ENCODE measurements around the gene SNX9. TPM values are rescaled to one million over a fixed set of nuclear protein-coding genes. Genes with fewer than 3 reads are reported as not detected.
A peak's percentile ranks its signal among the peaks of the same experiment; 100 is the strongest.

Gene SNX9
- total and polyA plus RNA-seq, 2 donors (not counting 1 experiment from before 2014, with no cell fraction given): 56.8 to 117 TPM

- peaks cover 90% of the 10 kb centered on the region for H3K79me2 ChIP-seq (ENCODE audit: control insufficient read depth, insufficient read depth, low read length)
- no peaks in the 10 kb centered on the region for H3K27me3 ChIP-seq (ENCODE audit: control insufficient read depth, insufficient read depth, low read length)
- H3K4me2 ChIP-seq (ENCODE audit: extremely low read depth, insufficient read depth, low read length): peak overlapping the region; percentile 55
- H4K20me1 ChIP-seq (ENCODE audit: control insufficient read depth, extremely low read depth, insufficient read depth, low read length): peaks cover 2% of the 10 kb centered on the region
- DNase-seq (ENCODE audit: low read depth in 2 of 2): peak; percentile 49 to 55
- H3K9me3 ChIP-seq (ENCODE audit: control insufficient read depth, insufficient read depth, low read depth, low read length): no peaks in the 10 kb centered on the region
- peaks cover 2% of the 10 kb centered on the region for H3K36me3 ChIP-seq (ENCODE audit: control insufficient read depth, insufficient read depth, low read length)
- H2AFZ ChIP-seq (ENCODE audit: low read length): no peak overlapping the region
- TF ChIP-seq EZH2 (IDR thresholded peaks at IDR 0.05; ENCODE audit: low read length, missing control alignments) (no peak), CTCF (conservative IDR thresholded peaks at IDR 0.05 in 1 of 2, IDR thresholded peaks at IDR 0.05 in 1 of 2; ENCODE audit: low read depth in 1 of 2, low read length in 2 of 2) (no peak)
- H3K4me3 ChIP-seq (replicated peaks in 1 of 4; ENCODE audit: control extremely low read depth in 1 of 4, insufficient read depth in 1 of 4, low read depth in 3 of 4, low read length in 4 of 4): no peak overlapping the region
- peak overlapping the region; percentile 18 for H3K27ac ChIP-seq (ENCODE audit: insufficient read depth, low read length)
- H3K9ac ChIP-seq (ENCODE audit: insufficient read depth, low read length): no peak overlapping the region
- peaks cover 19% of the 10 kb centered on the region for H3K4me1 ChIP-seq (ENCODE audit: control insufficient read depth, extremely low read depth, insufficient read depth, low read length)
These were observed 9.4 kb downstream of the SNX9 start for GRCh38 chr6:157832250-157832967.

GRCh38 chr6:157834549-157834948 lies 11.5 kb downstream of the SNX9 start:
- Histone ChIP-seq H3K27me3 (ENCODE audit: control insufficient read depth, insufficient read depth, low read length) (no peaks in the 10 kb centered on the region), H3K4me2 (ENCODE audit: extremely low read depth, insufficient read depth, low read length) (no peak overlapping the region), H3K9ac (ENCODE audit: insufficient read depth, low read length) (no peak overlapping the region), H3K9me3 (ENCODE audit: control insufficient read depth, insufficient read depth, low read depth, low read length) (no peaks in the 10 kb centered on the region), H3K27ac (ENCODE audit: insufficient read depth, low read length) (no peak overlapping the region), H3K36me3 (ENCODE audit: control insufficient read depth, insufficient read depth, low read length) (no peaks in the 10 kb centered on the region), H2AFZ (ENCODE audit: low read length) (no peak overlapping the region), H4K20me1 (ENCODE audit: control insufficient read depth, extremely low read depth, insufficient read depth, low read length) (peaks cover 2% of the 10 kb centered on the region), H3K4me1 (ENCODE audit: control insufficient read depth, extremely low read depth, insufficient read depth, low read length) (peaks cover 22% of the 10 kb centered on the region), H3K79me2 (ENCODE audit: control insufficient read depth, insufficient read depth, low read length) (peaks cover 89% of the 10 kb centered on the region), H3K4me3 (replicated peaks in 1 of 4; ENCODE audit: control extremely low read depth in 1 of 4, insufficient read depth in 1 of 4, low read depth in 3 of 4, low read length in 4 of 4) (no peak overlapping the region)
- no peak for DNase-seq (ENCODE audit: low read depth in 2 of 2)
- no peak for TF ChIP-seq EZH2 (IDR thresholded peaks at IDR 0.05; ENCODE audit: low read length, missing control alignments)
- TF ChIP-seq CTCF (conservative IDR thresholded peaks at IDR 0.05 in 1 of 2, IDR thresholded peaks at IDR 0.05 in 1 of 2; ENCODE audit: low read depth in 1 of 2, low read length in 2 of 2): no peak

GRCh38 chr6:157838718-157839430 lies 15.8 kb downstream of the SNX9 start:
- no peaks in the 10 kb centered on the region for H4K20me1 ChIP-seq (ENCODE audit: control insufficient read depth, extremely low read depth, insufficient read depth, low read length)

More at GRCh38 chr6:157838718-157839430, 15.8 kb downstream of the SNX9 start:
- Histone ChIP-seq H3K27ac (ENCODE audit: insufficient read depth, low read length) (no peak overlapping the region), H3K9me3 (ENCODE audit: control insufficient read depth, insufficient read depth, low read depth, low read length) (no peaks in the 10 kb centered on the region), H3K36me3 (ENCODE audit: control insufficient read depth, insufficient read depth, low read length) (no peaks in the 10 kb centered on the region), H3K4me3 (replicated peaks in 1 of 4; ENCODE audit: control extremely low read depth in 1 of 4, insufficient read depth in 1 of 4, low read depth in 3 of 4, low read length in 4 of 4) (no peak overlapping the region), H3K9ac (ENCODE audit: insufficient read depth, low read length) (no peak overlapping the region), H3K27me3 (ENCODE audit: control insufficient read depth, insufficient read depth, low read length) (no peaks in the 10 kb centered on the region), H2AFZ (ENCODE audit: low read length) (no peak overlapping the region), H3K4me1 (ENCODE audit: control insufficient read depth, extremely low read depth, insufficient read depth, low read length) (peaks cover 14% of the 10 kb centered on the region), H3K4me2 (ENCODE audit: extremely low read depth, insufficient read depth, low read length) (no peak overlapping the region), H3K79me2 (ENCODE audit: control insufficient read depth, insufficient read depth, low read length) (peaks cover 93% of the 10 kb centered on the region)
- no peak for DNase-seq (ENCODE audit: low read depth in 2 of 2)
- TF ChIP-seq EZH2 (IDR thresholded peaks at IDR 0.05; ENCODE audit: low read length, missing control alignments) (no peak), CTCF (conservative IDR thresholded peaks at IDR 0.05 in 1 of 2, IDR thresholded peaks at IDR 0.05 in 1 of 2; ENCODE audit: low read depth in 1 of 2, low read length in 2 of 2) (no peak)

Measured in fibroblast of lung (primary cell).